Measurements from ENCODE around the gene EFCAB6.

Gene EFCAB6

GRCh38 chr22:43625242-43625641, 186.9 kb downstream of the EFCAB6 start:
- Histone ChIP-seq H3K36me3 (ENCODE audit: insufficient read depth, low read length) (no peaks in the 10 kb centered on the region), H3K9me3 (ENCODE audit: insufficient read depth, low read depth, low read length) (no peaks in the 10 kb centered on the region), H4K20me1 (ENCODE audit: insufficient read depth, low read length, poor library complexity, severe bottlenecking) (no peaks in the 10 kb centered on the region), H3K9ac (ENCODE audit: low read depth, low read length, poor library complexity, severe bottlenecking) (no peak overlapping the region), H3K79me2 (ENCODE audit: insufficient read depth, low read length) (no peaks in the 10 kb centered on the region), H3K4me2 (ENCODE audit: low read depth, low read length, poor library complexity, severe bottlenecking) (no peak overlapping the region), H3K4me3 (ENCODE audit: low read length, poor library complexity, severe bottlenecking) (no peak overlapping the region), H3F3A (ENCODE audit: low read depth) (no peaks in the 10 kb centered on the region), H3K9me2 (replicated peaks; ENCODE audit: low read depth, low read length) (no peaks in the 10 kb centered on the region), H3K4me1 (ENCODE audit: insufficient read depth, low read length, poor library complexity, severe bottlenecking) (no peaks in the 10 kb centered on the region), H3K27me3 (ENCODE audit: insufficient read depth, low read length, poor library complexity, severe bottlenecking) (no peaks in the 10 kb centered on the region), H2AFZ (ENCODE audit: low read length) (no peak overlapping the region)
- TF ChIP-seq CTCF (conservative IDR thresholded peaks at IDR 0.05; ENCODE audit: low read length) (no peak), EZH2phosphoT487 (IDR thresholded peaks at IDR 0.05; ENCODE audit: borderline replicate concordance) (no peak)

GRCh38 chr22:43624144-43624998, 187.7 kb downstream of the EFCAB6 start:
- H3K4me3 ChIP-seq (ENCODE audit: low read length, poor library complexity, severe bottlenecking): no peak overlapping the region
- H3K9me2 ChIP-seq (replicated peaks; ENCODE audit: low read depth, low read length): no peaks in the 10 kb centered on the region
- no peak overlapping the region for H2AFZ ChIP-seq (ENCODE audit: low read length)
- TF ChIP-seq EZH2phosphoT487 (IDR thresholded peaks at IDR 0.05; ENCODE audit: borderline replicate concordance): no peak
- no peak for TF ChIP-seq CTCF (conservative IDR thresholded peaks at IDR 0.05; ENCODE audit: low read length)
- H4K20me1 ChIP-seq (ENCODE audit: insufficient read depth, low read length, poor library complexity, severe bottlenecking): no peaks in the 10 kb centered on the region
- H3F3A ChIP-seq (ENCODE audit: low read depth): no peaks in the 10 kb centered on the region
- H3K9me3 ChIP-seq (ENCODE audit: insufficient read depth, low read depth, low read length): no peaks in the 10 kb centered on the region
- no peaks in the 10 kb centered on the region for H3K36me3 ChIP-seq (ENCODE audit: insufficient read depth, low read length)
- H3K9ac ChIP-seq (ENCODE audit: low read depth, low read length, poor library complexity, severe bottlenecking): no peak overlapping the region
- no peaks in the 10 kb centered on the region for H3K4me1 ChIP-seq (ENCODE audit: insufficient read depth, low read length, poor library complexity, severe bottlenecking)
- H3K79me2 ChIP-seq (ENCODE audit: insufficient read depth, low read length): no peaks in the 10 kb centered on the region
- H3K4me2 ChIP-seq (ENCODE audit: low read depth, low read length, poor library complexity, severe bottlenecking): no peak overlapping the region
- no peaks in the 10 kb centered on the region for H3K27me3 ChIP-seq (ENCODE audit: insufficient read depth, low read length, poor library complexity, severe bottlenecking)

- Histone ChIP-seq H3K4me3 (ENCODE audit: low read length, poor library complexity, severe bottlenecking) (no peak overlapping the region), H4K20me1 (ENCODE audit: insufficient read depth, low read length, poor library complexity, severe bottlenecking) (no peaks in the 10 kb centered on the region), H3K36me3 (ENCODE audit: insufficient read depth, low read length) (no peaks in the 10 kb centered on the region), H3K4me1 (ENCODE audit: insufficient read depth, low read length, poor library complexity, severe bottlenecking) (no peaks in the 10 kb centered on the region), H3K27me3 (ENCODE audit: insufficient read depth, low read length, poor library complexity, severe bottlenecking) (no peaks in the 10 kb centered on the region), H3K79me2 (ENCODE audit: insufficient read depth, low read length) (no peaks in the 10 kb centered on the region), H3F3A (ENCODE audit: low read depth) (no peaks in the 10 kb centered on the region), H3K9me3 (ENCODE audit: insufficient read depth, low read depth, low read length) (no peaks in the 10 kb centered on the region), H3K4me2 (ENCODE audit: low read depth, low read length, poor library complexity, severe bottlenecking) (no peak overlapping the region), H3K9ac (ENCODE audit: low read depth, low read length, poor library complexity, severe bottlenecking) (no peak overlapping the region), H2AFZ (ENCODE audit: low read length) (no peak overlapping the region), H3K9me2 (replicated peaks; ENCODE audit: low read depth, low read length) (no peaks in the 10 kb centered on the region)
- TF ChIP-seq EZH2phosphoT487 (IDR thresholded peaks at IDR 0.05; ENCODE audit: borderline replicate concordance) (no peak), CTCF (conservative IDR thresholded peaks at IDR 0.05; ENCODE audit: low read length) (no peak)
Measured at GRCh38 chr22:43622886-43623285, 189.2 kb downstream of the EFCAB6 start.
